Measurements from ENCODE around the gene ASIP. TPM values are rescaled to one million over a fixed set of nuclear protein-coding genes. Genes with fewer than 3 reads are reported as not detected.
"Not testable (repeated sequence)": the region's sequence is repeated elsewhere in the genome, so short reads cannot be mapped to it uniquely, and the experiment has no call there.

The ASIP gene
- total RNA-seq, 1 donor from 2014 or later, result not detected

- DNase-seq (ENCODE audit: extremely low read depth, low read depth, low spot score), result no peak
Measured at GRCh38 chr20:34282041-34282440, 40.8 kb downstream of the ASIP start.

DNA sequence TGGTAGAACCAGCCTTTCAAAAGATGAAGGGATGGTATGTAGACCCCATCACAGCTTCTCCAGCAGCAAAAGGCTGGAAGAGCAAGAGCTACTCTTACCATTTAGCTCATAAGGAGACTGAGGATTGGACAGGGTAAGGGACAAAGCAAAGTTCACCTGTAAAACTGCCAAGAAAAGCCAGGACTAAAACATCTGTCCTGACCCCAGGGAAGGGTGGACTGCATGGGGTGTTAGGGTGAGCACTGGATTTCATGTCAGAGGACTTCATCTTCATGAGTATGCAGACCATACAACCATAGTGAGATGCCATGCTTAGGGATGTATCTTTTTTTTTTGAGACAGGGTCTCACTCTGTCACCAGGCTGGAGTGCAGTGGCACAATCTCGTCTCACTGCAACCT lies 42.6 kb downstream of the ASIP start:
- no peak for DNase-seq (ENCODE audit: extremely low read depth, low read depth, low spot score)

DNA sequence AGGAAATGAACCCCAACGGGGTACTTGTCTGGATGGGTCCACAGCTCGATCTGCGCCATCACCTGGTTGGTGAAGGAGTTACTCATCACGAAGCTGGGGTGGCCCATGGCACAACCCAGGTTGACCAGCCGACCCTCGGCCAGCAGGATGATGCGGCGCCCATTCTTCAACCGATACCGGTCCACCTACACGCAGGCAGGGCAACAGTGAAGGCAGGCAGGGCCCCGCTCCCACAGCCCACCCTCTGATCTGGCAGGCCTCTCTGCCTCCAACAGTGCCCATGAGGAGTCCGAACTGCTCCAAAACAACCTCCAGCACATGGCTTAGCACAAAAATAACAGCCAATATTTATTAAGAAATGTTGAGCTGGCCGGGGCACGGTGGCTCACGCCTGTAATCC lies 44.2 kb downstream of the ASIP start:
- no peak for DNase-seq (ENCODE audit: extremely low read depth, low read depth, low spot score)

DNA sequence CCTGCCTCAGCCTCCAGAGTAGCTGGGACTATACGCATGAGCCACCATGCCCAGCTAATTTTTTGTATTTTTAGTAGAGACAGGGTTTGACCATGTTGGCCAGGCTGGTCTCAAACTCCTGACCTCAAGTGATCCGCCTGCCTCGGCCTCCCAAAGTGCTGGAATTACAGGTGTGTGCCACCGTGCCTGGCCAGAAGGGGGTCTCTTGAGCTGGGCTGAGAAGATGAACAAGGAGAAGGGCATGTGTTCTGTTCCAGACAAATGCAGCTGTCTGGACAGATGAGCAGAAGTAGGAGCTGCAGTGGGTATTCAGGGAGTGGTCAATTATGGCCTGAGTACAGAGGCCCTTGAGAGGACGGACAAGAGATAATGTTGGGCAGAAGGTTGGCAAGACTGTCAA lies 46.3 kb downstream of the ASIP start:
- not testable (repeated sequence) for DNase-seq (ENCODE audit: extremely low read depth, low read depth, low spot score)

- no peak for DNase-seq (ENCODE audit: extremely low read depth, low read depth, low spot score)
Measured at GRCh38 chr20:34290471-34290870, 49.2 kb downstream of the ASIP start.

DNA sequence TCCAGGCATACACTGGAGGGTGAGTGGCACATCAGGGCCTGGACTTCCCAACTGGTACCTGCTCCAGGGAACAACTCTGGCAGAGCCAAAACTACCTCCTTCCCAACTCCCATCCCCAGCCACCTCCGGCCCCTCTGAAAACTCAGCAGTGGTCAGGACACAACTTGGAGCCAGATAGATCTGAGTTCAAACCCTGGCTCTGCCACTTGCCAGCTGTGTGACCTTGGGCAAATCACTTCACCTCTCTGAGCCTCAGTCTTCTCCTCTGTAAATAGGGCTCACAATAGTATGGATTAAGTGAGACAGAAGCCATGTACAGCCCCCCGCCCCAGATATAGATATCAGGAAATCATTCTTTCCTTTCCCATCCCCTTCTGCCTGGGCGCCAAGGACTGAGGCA lies 51.3 kb downstream of the ASIP start:
- no peak for DNase-seq (ENCODE audit: extremely low read depth, low read depth, low spot score)

- no peak for DNase-seq (ENCODE audit: extremely low read depth, low read depth, low spot score)
Measured at GRCh38 chr20:34293119-34293518, 51.9 kb downstream of the ASIP start.

GRCh38 chr20:34293589-34293988 lies 52.4 kb downstream of the ASIP start:
- no peak for DNase-seq (ENCODE audit: extremely low read depth, low read depth, low spot score)

- DNase-seq (ENCODE audit: extremely low read depth, low read depth, low spot score), result no peak
Measured at GRCh38 chr20:34294563-34294962, 53.3 kb downstream of the ASIP start.

- DNase-seq (ENCODE audit: extremely low read depth, low read depth, low spot score), result no peak
Measured at GRCh38 chr20:34295284-34295683, 54.1 kb downstream of the ASIP start.

- no peak for DNase-seq (ENCODE audit: extremely low read depth, low read depth, low spot score)
Measured at GRCh38 chr20:34296468-34296867, 55.2 kb downstream of the ASIP start.

DNA sequence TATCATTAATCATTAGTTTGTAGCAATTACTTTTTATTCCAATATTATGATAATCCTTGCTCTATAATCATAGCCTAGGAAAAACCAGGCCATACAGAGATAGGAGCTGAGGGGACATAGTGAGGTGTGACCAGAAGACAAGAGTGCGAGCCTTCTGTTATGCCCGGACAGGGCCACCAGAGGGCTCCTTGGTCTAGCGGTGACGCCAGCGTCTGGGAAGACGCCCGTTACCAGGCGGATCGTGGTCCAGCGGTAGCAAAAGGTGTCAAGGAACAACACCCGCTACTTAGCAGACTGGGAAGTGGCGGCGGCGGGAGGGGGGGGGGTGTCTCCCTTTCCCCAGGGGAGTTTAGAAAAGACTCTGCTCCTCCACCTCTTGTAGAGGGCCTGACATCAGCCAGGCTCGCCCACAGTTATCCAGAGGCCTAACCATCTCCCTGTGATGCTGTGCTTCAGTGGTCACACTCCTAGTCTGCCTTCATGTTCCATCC lies 57.1 kb downstream of the ASIP start:
- not testable (repeated sequence) for DNase-seq (ENCODE audit: extremely low read depth, low read depth, low spot score)

- no peak for DNase-seq (ENCODE audit: extremely low read depth, low read depth, low spot score)
Measured at GRCh38 chr20:34299556-34300255, 58.5 kb downstream of the ASIP start.

- no peak for DNase-seq (ENCODE audit: extremely low read depth, low read depth, low spot score)
Measured at GRCh38 chr20:34300256-34300806, 59.1 kb downstream of the ASIP start.

- DNase-seq (ENCODE audit: extremely low read depth, low read depth, low spot score), result no peak
Measured at GRCh38 chr20:34300809-34301586, 59.8 kb downstream of the ASIP start.

GRCh38 chr20:34301587-34302311 lies 60.5 kb downstream of the ASIP start:
- DNase-seq (ENCODE audit: extremely low read depth, low read depth, low spot score), result no peak

DNA sequence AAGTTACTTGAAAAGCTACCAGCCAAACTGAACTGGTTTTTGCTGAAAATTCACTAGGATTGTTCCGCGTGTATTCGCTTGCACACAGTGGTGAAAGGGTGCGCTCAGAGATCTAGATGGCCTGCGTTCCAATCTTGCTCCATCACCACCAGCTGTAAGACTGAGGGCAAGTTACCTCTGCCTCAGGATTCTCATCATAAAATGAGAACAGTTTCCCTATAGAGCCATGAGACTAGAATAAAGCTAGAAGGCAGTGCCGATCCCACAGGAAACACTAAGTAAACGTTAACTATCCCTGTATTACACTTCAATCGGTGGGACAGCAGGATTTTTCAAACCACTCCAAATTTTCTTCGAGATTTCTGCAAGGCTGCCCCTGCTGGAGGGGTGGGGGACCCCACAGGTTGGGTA lies 61.1 kb downstream of the ASIP start:
- DNase-seq (ENCODE audit: extremely low read depth, low read depth, low spot score), result no peak

DNA sequence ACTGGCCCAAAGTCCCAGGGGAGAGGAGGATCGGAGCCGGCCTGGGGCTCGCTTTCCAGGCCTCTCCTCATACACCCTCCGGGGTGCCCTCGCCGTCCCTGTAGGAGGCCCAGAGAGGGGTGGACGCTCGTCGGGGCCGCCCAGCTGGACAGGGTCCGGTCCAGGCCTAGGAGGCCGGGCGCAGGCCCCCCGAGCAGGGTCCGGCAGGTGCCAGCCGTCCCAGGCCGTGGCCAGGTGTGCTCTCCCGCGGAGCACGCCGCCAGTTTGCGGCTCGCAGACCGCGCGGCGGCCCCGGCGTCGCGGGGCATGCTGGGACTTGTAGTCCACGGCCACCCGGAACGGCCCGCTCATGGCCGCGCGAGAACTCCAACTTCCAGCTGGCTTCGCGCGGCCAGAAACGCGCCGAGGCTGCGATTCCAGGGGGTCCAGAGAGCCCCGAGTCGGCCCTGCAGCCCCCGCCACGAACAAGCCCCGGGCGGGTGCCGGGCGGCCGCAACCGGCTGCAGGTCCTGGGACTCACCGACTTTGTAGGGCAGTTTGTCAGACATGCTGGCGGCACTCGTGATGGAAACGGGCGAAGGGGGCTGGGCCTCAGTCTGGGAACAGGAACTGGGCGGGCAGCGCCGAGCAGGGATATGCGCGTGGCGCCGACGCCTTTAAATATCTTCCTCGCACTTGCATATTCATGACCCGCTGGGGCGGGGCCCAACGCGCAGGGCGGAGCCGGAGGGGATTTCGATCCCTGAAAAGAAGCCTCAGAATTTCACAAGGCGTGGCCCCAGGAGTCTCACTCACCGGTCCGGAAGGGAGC lies 61.7 kb downstream of the ASIP start, which contains the start of gene AHCY:
Gene AHCY (minus strand): TSS at position 633 of the 811 bp plus-strand sequence. CDS start 85 bp downstream, at position 548.
- peak; percentile 75 for DNase-seq (ENCODE audit: extremely low read depth, low read depth, low spot score)

GRCh38 chr20:34305333-34306230 lies 64.4 kb downstream of the ASIP start:
- no peak for DNase-seq (ENCODE audit: extremely low read depth, low read depth, low spot score)

Measured in glomerular endothelial cell (primary cell).